IMR-90 (cell line): ENCODE measurements around the gene GRAMD1B. TPM values are rescaled to one million over a fixed set of nuclear protein-coding genes. Genes with fewer than 3 reads are reported as not detected.
"Not testable (repeated sequence)": the region's sequence is repeated elsewhere in the genome, so short reads cannot be mapped to it uniquely, and the experiment has no call there.

Experiments
- ATAC-seq: fragments of 200-7000 bp; cut with Tn5 transposase; 2 replicates; pipeline ENCODE4 v1.9.1; 2020; ENCODE audit warnings: low read depth, mild to moderate bottlenecking, moderate library complexity
- BruUV-seq: library from RNA; stranded (reverse); fragments of 400-500 nt; replicated peaks from 2 replicates; lab custom pipeline; 2021; lab: Mats Ljungman, UMichigan
- CTCF ChIA-PET: fragments of 300-600 bp; formaldehyde crosslinking; extraction: SDS; loops from one replicate; lab custom pipeline; 2021; ENCODE audit warnings: antibody characterized with exemption; lab: Yijun Ruan, JAX
- POLR2A ChIA-PET: fragments of 300-600 bp; sonication (Branson Sonifier 250); formaldehyde crosslinking; loops from one replicate; lab custom pipeline; 2022; ENCODE audit warnings: antibody characterized with exemption; ENCODE audit not compliant: unreplicated experiment; lab: Charles Lee
- DNase-seq: peaks from one replicate; pipeline ENCODE4 v3.0.0; 2013
- H2AFZ ChIP-seq: replicated peaks from 2 replicates; pipeline ENCODE3; 2013; ENCODE audit warnings: low read length, mild to moderate bottlenecking; ENCODE audit not compliant: poor library complexity
- H2AK5ac ChIP-seq: 2 replicates; pipeline ENCODE4 v1.6.1; 2013; ENCODE audit warnings: low read depth, low read length, inconsistent platforms
- H2AK9ac ChIP-seq: replicated peaks from 2 replicates; pipeline ENCODE3; 2013; ENCODE audit warnings: mild to moderate bottlenecking, low read depth, low read length, moderate library complexity; ENCODE audit not compliant: poor library complexity
- H2BK120ac ChIP-seq: 2 replicates; pipeline ENCODE4 v1.6.1; 2013; ENCODE audit warnings: low read depth, low read length, inconsistent platforms
- H2BK15ac ChIP-seq: 3 replicates; pipeline ENCODE4 v1.6.1; 2013; ENCODE audit warnings: low read depth, low read length, inconsistent platforms
- H2BK20ac ChIP-seq: 2 replicates; pipeline ENCODE4 v1.6.1; 2013; ENCODE audit warnings: low read depth, mild to moderate bottlenecking, inconsistent platforms, low read length, moderate library complexity
- H2BK5ac ChIP-seq: 2 replicates; pipeline ENCODE4 v1.6.1; 2013; ENCODE audit warnings: mild to moderate bottlenecking, low read depth, low read length, inconsistent platforms; ENCODE audit not compliant: poor library complexity, severe bottlenecking
- H3K14ac ChIP-seq: replicated peaks from 2 replicates; pipeline ENCODE4 v1.6.1; 2013; ENCODE audit warnings: low read depth, low read length, inconsistent platforms
- H3K18ac ChIP-seq: 2 replicates; pipeline ENCODE4 v1.6.1; 2013; ENCODE audit warnings: low read depth, low read length, control low read depth
- H3K23ac ChIP-seq: 2 replicates; pipeline ENCODE4 v1.6.1; 2013; ENCODE audit warnings: low read depth, low read length, inconsistent platforms
- H3K27ac ChIP-seq: 2 replicates; pipeline ENCODE4 v1.5.1; 2013; ENCODE audit warnings: mild to moderate bottlenecking, control low read depth, low read length; ENCODE audit not compliant: insufficient read depth
- H3K27me3 ChIP-seq: 2 replicates; pipeline ENCODE4 v1.6.1; 2013; ENCODE audit warnings: low read length; ENCODE audit not compliant: control insufficient read depth, insufficient read depth
- H3K36me3 ChIP-seq: 2 replicates; pipeline ENCODE4 v1.6.1; 2013; ENCODE audit warnings: low read length, mixed read lengths; ENCODE audit not compliant: control insufficient read depth, insufficient read depth
- H3K4ac ChIP-seq: 2 replicates; pipeline ENCODE4 v1.6.1; 2013; ENCODE audit warnings: low read depth, low read length, inconsistent platforms
- H3K4me1 ChIP-seq: 2 replicates; pipeline ENCODE4 v1.6.1; 2013; ENCODE audit warnings: low read length, mixed read lengths; ENCODE audit not compliant: control insufficient read depth, insufficient read depth
- H3K4me2 ChIP-seq: 2 replicates; pipeline ENCODE4 v1.6.1; 2013; ENCODE audit warnings: low read depth, mild to moderate bottlenecking, control low read depth, low read length, moderate library complexity
- H3K4me3 ChIP-seq: 2 replicates; pipeline ENCODE4 v1.5.1; 2013; ENCODE audit warnings: low read depth, mild to moderate bottlenecking, control low read depth, low read length, moderate library complexity; ENCODE audit not compliant: insufficient read depth
- H3K56ac ChIP-seq: 2 replicates; pipeline ENCODE4 v1.6.1; 2013; ENCODE audit warnings: low read length, inconsistent platforms; ENCODE audit not compliant: insufficient read depth; ENCODE audit errors: extremely low read depth
- H3K79me1 ChIP-seq, 2 experiments: 2 replicates each; pipeline ENCODE4 v1.6.1; 2013; ENCODE audit warnings: low read length in 2 of 2, inconsistent platforms in 1 of 2, low read depth in 1 of 2
- H3K9ac ChIP-seq: 2 replicates; pipeline ENCODE4 v1.6.1; 2013; ENCODE audit warnings: low read depth, low read length, control low read depth
- H3K9me1 ChIP-seq: 2 replicates; pipeline ENCODE4 v1.6.1; 2013; ENCODE audit warnings: low read length, inconsistent platforms; ENCODE audit not compliant: insufficient read depth
- H3K9me3 ChIP-seq: 2 replicates; pipeline ENCODE4 v1.6.1; 2013; ENCODE audit warnings: low read length; ENCODE audit not compliant: control insufficient read depth, insufficient read depth
- H4K20me1 ChIP-seq: 2 replicates; pipeline ENCODE4 v1.6.1; 2013; ENCODE audit warnings: low read length, inconsistent platforms; ENCODE audit not compliant: insufficient read depth
- H4K5ac ChIP-seq: 2 replicates; pipeline ENCODE4 v1.6.1; 2013; ENCODE audit warnings: mild to moderate bottlenecking, low read depth, low read length, control low read depth
- H4K8ac ChIP-seq, 2 experiments: 2 replicates each; pipeline ENCODE4 v1.6.1; 2013; ENCODE audit warnings: low read depth in 2 of 2, low read length in 2 of 2, control low read depth in 1 of 2, inconsistent platforms in 1 of 2
- H4K91ac ChIP-seq: 2 replicates; pipeline ENCODE4 v1.6.1; 2013; ENCODE audit warnings: low read depth, low read length, inconsistent platforms; ENCODE audit not compliant: insufficient read depth
- MAZ ChIP-seq: IDR thresholded peaks from 2 replicates; pipeline ENCODE4 v1.6.1; 2012; ENCODE audit warnings: low read depth, mild to moderate bottlenecking, low read length, improper control_type of control experiment, moderate library complexity, borderline replicate concordance
- RAD21 ChIP-seq: IDR thresholded peaks from 2 replicates; pipeline ENCODE4 v1.6.1; 2012; ENCODE audit warnings: low read length, improper control_type of control experiment
- SMC3 ChIP-seq: fragments of 150-350 bp; IDR thresholded peaks from 2 replicates; pipeline ENCODE4 v1.6.1; 2016; ENCODE audit warnings: low read depth, mild to moderate bottlenecking, antibody characterized with exemption, low read length, moderate library complexity
- dilution Hi-C: fragments of 300-500 bp; cut with HindIII; formaldehyde crosslinking; loops from one replicate; pipeline ENCODE4 v1.14.3; 2018; ENCODE audit warnings: low sequenced_read_pairs; ENCODE audit not compliant: unreplicated experiment
- in situ Hi-C: fragments of 300-500 bp; cut with MboI; formaldehyde crosslinking; loops from 3 replicates; pipeline ENCODE4 v1.14.3; 2019; ENCODE audit warnings: low sequenced_read_pairs, inconsistent platforms, mixed read lengths
- intact Hi-C: fragments of 100-400 bp; cut with micrococcal nuclease; formaldehyde crosslinking; loops from 2 replicates; pipeline ENCODE4 v1.10.0; 2022
- polyA plus RNA-seq, 3 experiments: library from polyadenylated mRNA; depleted of rRNA; stranded (reverse); fragments of >200 nt; gene quantifications; 2 replicates each; pipeline ENCODE4 v1.2.3, GENCODE V29; 2012; ENCODE audit warnings: low replicate concordance in 1 of 3
- total RNA-seq: library from RNA; depleted of rRNA; stranded (reverse); fragments of >200 nt; gene quantifications from 2 replicates; pipeline ENCODE4 v1.2.3, GENCODE V29; 2012

The GRAMD1B gene
- total and polyA plus RNA-seq, 2 of the 4 experiments (the other 2 are of a cell fraction): 7.1 to 7.2 TPM

DNA sequence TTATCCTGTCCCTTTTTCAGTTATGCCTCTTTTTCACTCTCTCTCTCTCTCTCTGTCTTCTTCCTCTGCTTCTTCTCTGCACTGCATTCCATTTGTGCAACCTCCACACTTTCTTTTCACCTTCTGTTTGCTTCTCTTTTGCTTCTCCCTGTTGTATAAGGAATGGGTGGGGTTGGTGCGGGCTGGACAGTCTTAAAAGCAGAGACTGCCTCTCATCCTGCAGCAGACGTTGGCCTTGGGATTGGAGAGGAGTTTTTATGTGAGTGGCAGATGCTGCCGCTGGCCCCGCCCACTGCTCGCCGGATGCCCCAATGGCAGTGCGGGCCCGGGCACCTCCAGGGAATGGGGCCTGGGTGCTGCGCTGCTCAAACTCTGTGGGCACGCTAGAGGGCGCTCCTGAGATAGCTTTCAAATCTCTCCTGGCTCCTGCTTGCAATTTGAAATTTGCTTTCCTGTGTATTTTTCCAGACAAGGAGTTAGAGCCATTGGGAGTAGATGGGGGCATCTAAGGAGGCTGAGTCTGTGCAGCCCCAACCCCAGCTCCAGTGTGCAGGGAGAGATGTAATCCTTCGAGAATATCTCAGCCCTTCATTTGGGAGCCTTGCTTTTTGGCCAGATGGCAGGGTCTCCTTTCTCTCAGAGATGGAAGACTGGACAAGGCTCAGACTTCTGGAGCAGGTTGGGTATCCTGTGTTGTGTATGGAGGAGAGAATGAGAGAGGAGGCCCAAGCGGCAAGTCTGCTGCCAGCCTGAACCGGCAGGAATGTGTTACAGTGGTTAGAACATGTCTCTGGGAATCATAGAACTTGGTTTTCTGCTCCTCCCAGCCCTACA is 81.2 kb downstream of the GRAMD1B start (continued):
- TF ChIP-seq MAZ (peak; percentile 68; the same call in 1 of the 2 replicates), SMC3 (peak; percentile 82), RAD21 (peak; percentile 85)

DNA sequence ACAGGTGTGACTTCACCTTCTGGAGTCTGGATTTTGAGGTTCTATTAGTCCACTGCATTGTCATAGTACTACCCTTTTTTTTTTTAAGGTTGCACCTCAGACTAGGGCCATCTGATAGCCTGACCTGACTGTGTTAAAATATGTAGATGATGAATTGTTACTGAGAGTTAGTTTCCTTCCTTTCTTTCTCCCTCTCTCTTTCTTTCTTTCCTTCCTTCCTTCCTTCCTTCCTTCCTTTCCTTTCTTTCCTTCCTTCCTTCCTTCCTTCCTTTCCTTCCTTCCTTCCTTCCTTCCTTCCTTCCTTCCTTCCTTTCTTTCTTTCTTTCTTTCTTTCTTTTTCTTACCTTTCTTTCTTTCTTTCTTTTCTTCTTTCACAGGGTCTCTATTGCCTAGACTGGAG is 83.2 kb downstream of the GRAMD1B start:
- BruUV-seq, H3K27me3 ChIP-seq, H3K56ac ChIP-seq, H3K4me1 ChIP-seq, H4K91ac ChIP-seq, intact Hi-C loops, POLR2A ChIA-PET, dilution Hi-C loops, H3K9ac ChIP-seq, H2BK20ac ChIP-seq, H3K4me3 ChIP-seq, H2AK5ac ChIP-seq, H3K27ac ChIP-seq, H4K5ac ChIP-seq, H4K8ac ChIP-seq, H3K36me3 ChIP-seq, H2AK9ac ChIP-seq, H3K18ac ChIP-seq, H2AFZ ChIP-seq, DNase-seq, H3K14ac ChIP-seq, ATAC-seq, H3K4me2 ChIP-seq, H2BK15ac ChIP-seq, H3K9me1 ChIP-seq, H3K9me3 ChIP-seq, H2BK120ac ChIP-seq, H3K23ac ChIP-seq, H2BK5ac ChIP-seq, H3K4ac ChIP-seq: not testable (repeated sequence)
- in situ Hi-C loops: loop anchor here (5.0 kb wide), 1 partner anchor 44 kb away; no protein-coding TSS in a partner anchor
- CTCF ChIA-PET: interaction anchor here (0.7 to 0.8 kb wide), 2 partner anchors 9 to 47 kb away, joined by 3 read pairs; no protein-coding TSS in a partner anchor
- Histone ChIP-seq H3K79me1 (peaks cover 0 to 38% of the 10 kb centered on the region in 2 experiments; a peak in 2 of 4 replicates), H4K20me1 (peaks cover 12% of the 10 kb centered on the region)
